ENCODE data around the gene SLC40A1.
"Not testable (repeated sequence)": the region's sequence is repeated elsewhere in the genome, so short reads cannot be mapped to it uniquely, and the experiment has no call there.

SLC40A1 gene

DNA sequence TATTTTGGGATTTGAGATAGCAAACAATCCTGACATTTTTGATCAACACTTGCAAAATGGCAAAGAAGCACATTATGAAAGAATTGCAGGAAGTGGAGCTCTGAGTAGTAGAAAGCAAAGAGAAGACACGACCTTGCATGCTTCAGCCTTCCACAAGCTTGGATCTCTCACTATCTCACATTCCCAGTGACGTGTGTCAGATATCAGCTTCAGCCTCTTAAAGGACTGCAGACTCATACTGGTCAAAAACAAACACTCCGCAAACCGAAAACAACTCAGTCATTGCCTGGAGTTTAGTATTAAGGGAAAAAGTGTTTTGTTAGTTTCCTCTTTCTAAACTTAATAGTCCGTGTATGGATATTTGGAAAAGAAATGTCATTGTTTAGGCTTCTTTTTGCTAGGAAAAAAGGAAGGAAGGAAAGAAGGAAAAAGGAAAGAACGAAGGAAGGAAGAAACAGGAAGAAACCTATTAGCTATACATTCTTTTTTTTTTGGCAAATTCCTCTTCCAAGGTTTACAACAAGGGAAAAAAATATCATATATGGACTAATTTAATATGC is 32.6 kb upstream of the SLC40A1 start:
- in situ Hi-C loops (cut with HindIII; ENCODE audit: low pct_unique_long_range_greater_than_20kb, low sequenced_read_pairs): no loop called here
- no peak for DNase-seq (ENCODE audit: low read depth in 1 of 2, low spot score in 1 of 2)
- no peak for TF ChIP-seq JUND (IDR thresholded peaks at IDR 0.05; ENCODE audit: low read depth)

DNA sequence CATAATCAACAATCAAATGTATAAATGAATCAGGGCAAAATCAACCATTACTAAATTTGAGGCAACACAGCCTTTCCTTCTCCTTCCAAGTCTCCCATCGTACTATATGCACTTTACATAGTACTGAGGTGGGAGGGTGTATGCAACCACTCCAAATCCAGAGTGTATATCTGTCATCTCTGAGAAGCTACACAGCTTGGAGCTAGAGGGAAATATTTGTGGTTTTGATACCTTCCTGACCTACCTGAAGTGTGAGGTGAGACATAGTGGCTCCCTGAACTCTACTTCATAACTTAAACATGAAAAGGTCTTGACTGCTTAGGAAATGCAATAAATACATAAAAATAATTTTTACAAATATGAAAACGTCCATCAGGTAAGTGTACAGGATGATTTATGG is 30.1 kb upstream of the SLC40A1 start:
- peak in 1 of 2 experiments; percentile 15 for DNase-seq (ENCODE audit: low read depth in 1 of 2, low spot score in 1 of 2)
- TF ChIP-seq JUND (IDR thresholded peaks at IDR 0.05; ENCODE audit: low read depth): no peak
- in situ Hi-C loops (cut with HindIII; ENCODE audit: low pct_unique_long_range_greater_than_20kb, low sequenced_read_pairs): no loop called here

DNA sequence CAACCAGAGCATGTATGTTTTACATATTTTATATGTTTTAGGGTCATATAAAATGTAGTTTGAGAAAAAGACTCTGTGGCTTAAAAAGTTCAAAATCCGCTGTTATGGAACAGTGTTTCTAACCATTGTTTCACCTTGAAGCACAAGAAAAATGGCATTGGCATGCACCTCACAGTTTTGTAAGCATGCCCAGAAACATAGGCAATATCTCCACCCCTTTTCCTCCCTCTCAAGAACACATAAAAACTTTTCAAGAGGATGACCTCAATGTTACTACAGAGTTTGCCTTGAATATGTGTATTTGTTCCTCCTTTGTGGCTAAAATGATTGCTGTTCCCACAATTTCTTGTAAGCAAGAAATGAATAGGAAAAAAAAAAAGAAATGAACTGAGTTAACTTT is 29.3 kb upstream of the SLC40A1 start:
- no peak for TF ChIP-seq JUND (IDR thresholded peaks at IDR 0.05; ENCODE audit: low read depth)
- in situ Hi-C loops (cut with HindIII; ENCODE audit: low pct_unique_long_range_greater_than_20kb, low sequenced_read_pairs): no loop called here
- no peak for DNase-seq (ENCODE audit: low read depth in 1 of 2, low spot score in 1 of 2)

DNA sequence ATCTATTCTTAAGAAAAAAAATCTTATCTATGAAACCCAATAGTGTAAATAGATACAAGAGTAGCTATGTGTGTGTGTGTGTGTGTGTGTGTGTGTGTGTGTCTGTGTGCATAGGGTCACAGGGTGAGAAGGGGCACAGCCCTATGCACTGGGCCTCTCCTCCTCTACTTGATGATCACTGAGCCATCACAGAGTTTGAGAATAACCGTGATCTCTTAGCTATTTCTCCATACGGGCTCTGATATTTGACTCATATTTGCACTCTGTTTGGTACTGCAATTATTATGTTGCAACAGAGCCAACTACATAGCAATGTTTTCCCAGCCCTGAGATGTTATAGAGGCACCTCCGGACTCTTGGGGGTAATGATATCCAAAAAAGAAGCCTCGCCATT is 28.8 kb upstream of the SLC40A1 start:
- DNase-seq (ENCODE audit: low read depth in 1 of 2, low spot score in 1 of 2): no peak
- TF ChIP-seq JUND (IDR thresholded peaks at IDR 0.05; ENCODE audit: low read depth): no peak
- in situ Hi-C loops (cut with HindIII; ENCODE audit: low pct_unique_long_range_greater_than_20kb, low sequenced_read_pairs): no loop called here

DNA sequence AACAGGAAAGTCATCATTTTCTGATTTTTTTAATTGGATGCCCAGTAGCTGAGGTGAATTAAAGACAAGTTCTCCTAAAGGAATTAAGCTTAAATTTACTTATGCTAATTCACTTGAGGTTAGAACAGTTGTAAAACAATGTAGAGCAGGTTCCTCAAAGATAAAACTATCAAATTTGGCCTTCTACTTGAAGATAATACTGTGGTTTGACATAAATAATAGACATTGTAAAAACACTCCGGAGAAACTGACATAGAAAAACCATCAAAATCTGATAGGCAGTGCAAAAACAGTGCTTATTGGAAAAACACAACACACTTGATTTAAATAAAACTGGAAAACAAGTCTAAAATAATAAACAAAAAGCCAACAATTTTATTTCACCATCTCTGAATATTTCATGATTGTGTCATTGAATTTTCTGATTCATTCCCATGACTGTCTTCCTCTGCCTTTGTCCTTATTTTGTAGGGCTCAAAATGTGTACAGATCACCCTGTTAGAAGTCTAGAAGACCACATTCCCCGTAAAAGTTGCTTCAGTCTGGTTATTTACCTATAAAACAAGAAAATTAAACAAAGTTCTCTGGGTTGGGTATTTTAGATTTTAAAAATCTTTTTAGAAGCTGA is 28.3 kb upstream of the SLC40A1 start:
- no peak for DNase-seq (ENCODE audit: low read depth in 1 of 2, low spot score in 1 of 2)

DNA sequence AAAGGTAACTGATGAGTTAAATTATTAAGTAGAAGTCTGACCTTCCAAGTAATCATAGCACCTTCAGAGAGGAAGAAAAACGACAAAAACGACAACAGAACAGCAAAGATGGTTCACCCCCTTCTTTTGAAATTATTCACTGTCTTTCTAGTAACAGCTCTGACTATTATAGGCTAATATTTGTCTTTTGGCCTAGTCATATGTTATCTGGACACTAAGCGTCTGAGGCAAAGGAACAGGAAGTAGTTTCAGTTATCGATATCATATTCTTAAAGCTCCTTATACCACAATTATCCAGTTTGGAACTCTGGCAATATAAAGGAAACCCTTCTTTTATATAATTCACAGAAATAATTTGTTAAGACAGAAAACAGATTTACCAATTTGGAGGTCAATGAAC is 27.6 kb upstream of the SLC40A1 start:
- TF ChIP-seq JUND (IDR thresholded peaks at IDR 0.05; ENCODE audit: low read depth): no peak
- no peak for DNase-seq (ENCODE audit: low read depth in 1 of 2, low spot score in 1 of 2)
- in situ Hi-C loops (cut with HindIII; ENCODE audit: low pct_unique_long_range_greater_than_20kb, low sequenced_read_pairs): no loop called here

More for the DNA sequence above, 28.3 kb upstream of the SLC40A1 start:
- in situ Hi-C loops (cut with HindIII; ENCODE audit: low pct_unique_long_range_greater_than_20kb, low sequenced_read_pairs): no loop called here
- TF ChIP-seq JUND (IDR thresholded peaks at IDR 0.05; ENCODE audit: low read depth): no peak

DNA sequence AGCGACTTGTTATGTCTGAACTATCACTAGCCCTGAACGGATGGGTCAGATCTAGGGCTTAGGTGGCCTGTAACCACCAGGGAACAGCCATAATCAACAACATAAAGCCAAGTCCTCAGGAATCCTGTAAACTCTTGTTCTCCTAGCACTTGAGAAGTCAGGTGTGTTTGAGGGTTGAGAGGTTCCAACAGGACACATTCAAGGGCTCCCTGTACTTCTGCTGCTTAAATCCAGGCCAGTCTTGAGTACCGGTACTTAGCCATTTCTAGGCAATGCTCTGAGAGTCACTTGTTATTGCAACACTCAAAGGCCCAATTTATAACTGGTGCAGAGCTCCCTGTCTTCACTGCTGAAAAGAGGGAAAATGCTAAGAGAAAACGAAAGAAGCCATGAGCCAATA is 21.6 kb upstream of the SLC40A1 start:
- in situ Hi-C loops (cut with HindIII; ENCODE audit: low pct_unique_long_range_greater_than_20kb, low sequenced_read_pairs): no loop called here
- TF ChIP-seq JUND (IDR thresholded peaks at IDR 0.05; ENCODE audit: low read depth): no peak
- DNase-seq (ENCODE audit: low read depth in 1 of 2, low spot score in 1 of 2): no peak

DNA sequence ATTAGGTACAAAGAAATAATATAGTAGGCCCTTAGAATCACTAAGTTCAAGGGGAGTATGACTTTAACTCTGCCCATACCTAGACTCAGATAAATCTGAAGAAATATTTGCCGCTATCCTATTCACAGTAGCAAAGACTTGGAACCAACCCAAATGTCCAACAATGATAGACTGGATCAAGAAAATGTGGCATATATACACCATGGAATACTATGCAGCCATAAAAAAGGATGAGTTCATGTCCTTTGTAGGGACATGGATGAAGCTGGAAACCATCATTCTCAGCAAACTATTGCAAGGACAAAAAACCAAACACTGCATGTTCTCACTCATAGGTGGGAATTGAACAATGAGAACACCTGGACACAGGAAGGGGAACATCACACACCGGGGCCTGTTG is 21.1 kb upstream of the SLC40A1 start:
- DNase-seq (ENCODE audit: low read depth in 1 of 2, low spot score in 1 of 2); in situ Hi-C loops (cut with HindIII; ENCODE audit: low pct_unique_long_range_greater_than_20kb, low sequenced_read_pairs): not testable (repeated sequence)

DNA sequence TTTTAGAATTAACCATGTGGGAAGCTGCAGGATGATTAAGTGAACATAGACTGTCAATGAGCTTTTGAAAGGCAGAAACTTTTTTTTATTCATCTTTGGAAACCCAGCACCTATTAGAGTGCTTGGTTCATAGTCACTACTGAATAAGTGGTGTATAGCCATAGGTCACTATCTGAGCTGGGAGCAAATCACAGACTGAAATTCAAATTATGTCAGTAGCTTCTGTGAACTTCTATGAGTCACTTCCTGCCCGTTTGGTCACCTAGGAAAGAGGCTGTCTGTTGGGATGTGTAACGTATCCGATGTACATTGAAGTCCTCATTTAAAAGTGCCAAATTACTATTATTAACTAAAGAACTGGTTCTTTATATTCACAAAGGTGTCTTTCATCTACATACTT is 20.5 kb upstream of the SLC40A1 start:
- in situ Hi-C loops (cut with HindIII; ENCODE audit: low pct_unique_long_range_greater_than_20kb, low sequenced_read_pairs): no loop called here
- TF ChIP-seq JUND (IDR thresholded peaks at IDR 0.05; ENCODE audit: low read depth): no peak
- no peak for DNase-seq (ENCODE audit: low read depth in 1 of 2, low spot score in 1 of 2)

DNA sequence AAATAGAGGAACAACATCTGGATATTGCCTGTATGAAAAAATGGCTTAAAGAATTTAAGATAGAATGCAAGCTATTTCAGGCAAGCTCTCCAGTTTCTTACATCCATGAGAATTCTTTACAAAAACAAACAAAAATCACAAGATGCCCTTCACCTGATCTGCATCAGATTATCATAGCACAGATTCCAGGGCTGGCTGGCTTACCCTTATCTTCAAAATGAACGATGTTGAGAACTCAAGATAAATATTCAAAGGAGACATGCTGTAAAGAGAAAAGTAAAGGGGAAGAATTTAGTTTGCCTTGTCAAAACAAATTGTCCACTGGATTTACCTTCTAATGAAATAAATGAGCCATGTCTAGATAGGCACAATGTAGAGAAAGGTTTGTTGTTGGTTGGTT is 18.7 kb upstream of the SLC40A1 start:
- TF ChIP-seq JUND (IDR thresholded peaks at IDR 0.05; ENCODE audit: low read depth): no peak
- in situ Hi-C loops (cut with HindIII; ENCODE audit: low pct_unique_long_range_greater_than_20kb, low sequenced_read_pairs): no loop called here
- DNase-seq (ENCODE audit: low read depth in 1 of 2, low spot score in 1 of 2): no peak

DNA sequence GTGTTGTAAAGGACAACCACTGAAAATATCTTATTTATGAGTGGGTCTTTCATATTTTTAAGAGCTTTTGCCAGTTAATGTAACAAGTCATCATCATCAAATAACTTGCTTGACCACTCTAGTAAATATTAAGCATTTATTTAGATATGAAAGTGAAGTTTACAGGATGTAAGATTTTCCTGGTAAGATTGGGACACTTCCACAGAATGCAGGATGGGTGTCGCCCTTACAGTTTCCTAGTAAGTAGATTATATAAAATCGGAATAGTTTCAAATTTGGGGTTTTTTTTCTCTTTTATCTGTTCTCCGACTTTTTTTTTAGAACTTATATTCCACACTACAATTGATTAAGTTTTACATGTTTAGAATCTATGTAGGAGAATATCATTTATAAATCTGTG is 14.8 kb upstream of the SLC40A1 start:
- no peak for TF ChIP-seq JUND (IDR thresholded peaks at IDR 0.05; ENCODE audit: low read depth)
- in situ Hi-C loops (cut with HindIII; ENCODE audit: low pct_unique_long_range_greater_than_20kb, low sequenced_read_pairs): no loop called here
- no peak for DNase-seq (ENCODE audit: low read depth in 1 of 2, low spot score in 1 of 2)

DNA sequence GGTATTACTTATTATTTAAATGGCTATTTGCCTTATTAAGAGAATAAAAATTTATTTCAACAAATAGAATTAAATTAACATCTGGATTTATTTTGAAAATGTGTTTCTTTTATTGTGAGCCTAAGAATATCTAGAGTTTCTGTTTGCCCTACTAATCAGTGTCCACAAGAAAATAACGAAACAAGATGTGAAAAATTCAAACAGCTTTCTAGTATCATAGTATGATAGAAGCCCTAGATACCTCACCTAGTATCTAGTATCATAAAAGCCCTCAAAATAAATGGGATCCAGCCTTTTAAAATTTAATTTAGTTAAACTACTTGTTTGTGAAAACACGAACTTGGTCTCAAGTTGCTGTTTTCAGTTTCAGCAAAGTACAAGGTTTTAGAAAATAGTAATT is 13.7 kb upstream of the SLC40A1 start:
- TF ChIP-seq JUND (IDR thresholded peaks at IDR 0.05; ENCODE audit: low read depth): no peak
- in situ Hi-C loops (cut with HindIII; ENCODE audit: low pct_unique_long_range_greater_than_20kb, low sequenced_read_pairs): no loop called here

DNA sequence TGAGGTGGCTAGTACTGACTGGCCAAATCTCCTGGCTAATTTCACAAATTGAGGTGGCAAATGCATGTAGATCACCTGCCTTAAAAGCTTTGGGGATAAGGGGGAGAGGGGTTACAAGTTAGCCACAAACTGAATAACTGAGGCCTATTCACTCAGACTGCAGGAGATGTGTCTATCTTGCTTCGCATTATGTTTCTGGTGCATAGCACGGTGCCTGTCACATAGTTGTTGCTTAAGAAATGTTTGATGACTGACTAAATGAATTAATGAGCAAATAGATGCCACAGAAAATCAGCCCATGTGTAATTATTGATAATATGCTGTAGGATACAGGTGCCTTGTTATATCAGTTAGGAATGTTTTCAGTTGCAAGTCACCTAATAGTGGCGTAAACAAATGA is 12.5 kb upstream of the SLC40A1 start:
- no peak for DNase-seq (ENCODE audit: low read depth in 1 of 2, low spot score in 1 of 2)
- TF ChIP-seq JUND (IDR thresholded peaks at IDR 0.05; ENCODE audit: low read depth): no peak
- in situ Hi-C loops (cut with HindIII; ENCODE audit: low pct_unique_long_range_greater_than_20kb, low sequenced_read_pairs): no loop called here

More for the DNA sequence above, 13.7 kb upstream of the SLC40A1 start:
- DNase-seq (ENCODE audit: low read depth in 1 of 2, low spot score in 1 of 2): no peak

All from T47D (cell line).